22Rv1 (cell line): Measurements from ENCODE around the gene GNAS.

Source experiments
- H3K27ac ChIP-seq: fragments of 450-650 bp; 2 replicates; pipeline ENCODE4 v1.5.1; 2017
- ZFX ChIP-seq: fragments of 450-650 bp; IDR thresholded peaks from 2 replicates; pipeline ENCODE4 v1.6.1; 2017; ENCODE audit warnings: antibody characterized with exemption, borderline replicate concordance
- TF ChIP-seq, protein P1 (sequence below): fragments of 450-650 bp; IDR thresholded peaks from 2 replicates; pipeline ENCODE4 v1.5.1; 2017; ENCODE audit warnings: mild to moderate bottlenecking

The GNAS gene

DNA sequence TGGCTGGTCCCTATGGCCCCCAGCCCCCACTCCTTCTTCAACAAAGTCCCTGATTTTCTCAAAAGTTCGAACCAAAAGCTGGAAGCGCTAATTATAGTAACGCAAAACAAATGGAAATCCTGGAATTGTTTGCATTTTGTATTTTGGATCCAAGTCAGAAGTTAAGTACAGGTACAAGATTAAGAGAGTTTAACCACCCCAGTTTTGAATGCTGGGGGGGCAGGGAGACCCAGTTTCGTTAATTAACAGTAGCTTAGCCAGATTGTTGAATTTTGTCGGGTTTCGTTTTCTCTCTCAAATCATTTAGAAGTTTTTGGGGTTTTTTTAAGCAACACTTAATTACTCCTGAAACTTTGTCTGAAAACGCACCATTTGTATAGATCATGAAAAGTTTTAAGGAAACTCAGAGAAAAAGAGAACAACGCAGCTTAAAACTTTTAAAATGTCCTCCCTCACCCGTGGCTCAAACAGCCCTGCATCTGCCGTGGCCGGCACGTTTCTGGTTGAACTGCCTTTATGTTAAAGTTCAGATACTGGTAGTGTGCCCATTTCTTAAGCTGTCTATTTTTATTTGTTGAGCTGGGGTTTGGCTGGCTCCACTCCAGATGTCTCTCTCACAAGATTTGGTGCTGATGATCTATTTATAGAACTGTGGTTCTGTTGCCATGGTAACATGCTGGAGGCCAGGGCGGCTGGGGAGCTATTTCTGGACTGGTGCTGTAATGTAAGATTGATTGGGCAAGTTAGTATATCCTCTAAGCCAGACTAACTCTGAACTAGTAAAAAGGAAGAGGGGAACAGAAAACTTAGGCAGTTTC, 55.0 kb downstream of the GNAS start:
- TF ChIP-seq, protein P1, sequence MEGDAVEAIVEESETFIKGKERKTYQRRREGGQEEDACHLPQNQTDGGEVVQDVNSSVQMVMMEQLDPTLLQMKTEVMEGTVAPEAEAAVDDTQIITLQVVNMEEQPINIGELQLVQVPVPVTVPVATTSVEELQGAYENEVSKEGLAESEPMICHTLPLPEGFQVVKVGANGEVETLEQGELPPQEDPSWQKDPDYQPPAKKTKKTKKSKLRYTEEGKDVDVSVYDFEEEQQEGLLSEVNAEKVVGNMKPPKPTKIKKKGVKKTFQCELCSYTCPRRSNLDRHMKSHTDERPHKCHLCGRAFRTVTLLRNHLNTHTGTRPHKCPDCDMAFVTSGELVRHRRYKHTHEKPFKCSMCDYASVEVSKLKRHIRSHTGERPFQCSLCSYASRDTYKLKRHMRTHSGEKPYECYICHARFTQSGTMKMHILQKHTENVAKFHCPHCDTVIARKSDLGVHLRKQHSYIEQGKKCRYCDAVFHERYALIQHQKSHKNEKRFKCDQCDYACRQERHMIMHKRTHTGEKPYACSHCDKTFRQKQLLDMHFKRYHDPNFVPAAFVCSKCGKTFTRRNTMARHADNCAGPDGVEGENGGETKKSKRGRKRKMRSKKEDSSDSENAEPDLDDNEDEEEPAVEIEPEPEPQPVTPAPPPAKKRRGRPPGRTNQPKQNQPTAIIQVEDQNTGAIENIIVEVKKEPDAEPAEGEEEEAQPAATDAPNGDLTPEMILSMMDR, result no peak
- TF ChIP-seq ZFX, result no peak
- H3K27ac ChIP-seq, result peak overlapping the region; percentile 77

DNA sequence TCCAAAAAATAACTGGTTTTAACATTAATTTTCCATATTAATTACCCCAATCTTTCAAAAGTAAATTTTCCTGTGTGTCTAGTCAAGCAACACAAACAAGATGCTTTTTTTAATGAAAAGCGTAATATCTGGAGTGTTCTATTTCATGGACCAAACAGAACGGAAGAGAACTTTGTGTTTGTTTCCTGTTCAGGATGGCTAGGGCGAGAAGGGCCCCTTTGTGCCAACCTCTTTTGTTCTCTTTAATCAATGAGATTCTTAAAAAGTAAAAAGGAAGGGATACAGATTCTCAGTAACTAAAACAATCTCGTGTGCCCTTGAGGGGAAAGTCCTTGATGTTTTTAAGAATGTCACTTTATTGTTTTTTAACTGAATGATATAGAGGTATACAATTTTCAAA, 55.7 kb downstream of the GNAS start:
- H3K27ac ChIP-seq, result peak overlapping the region; percentile 77
- no peak for TF ChIP-seq ZFX
- TF ChIP-seq, protein P1, result no peak

DNA sequence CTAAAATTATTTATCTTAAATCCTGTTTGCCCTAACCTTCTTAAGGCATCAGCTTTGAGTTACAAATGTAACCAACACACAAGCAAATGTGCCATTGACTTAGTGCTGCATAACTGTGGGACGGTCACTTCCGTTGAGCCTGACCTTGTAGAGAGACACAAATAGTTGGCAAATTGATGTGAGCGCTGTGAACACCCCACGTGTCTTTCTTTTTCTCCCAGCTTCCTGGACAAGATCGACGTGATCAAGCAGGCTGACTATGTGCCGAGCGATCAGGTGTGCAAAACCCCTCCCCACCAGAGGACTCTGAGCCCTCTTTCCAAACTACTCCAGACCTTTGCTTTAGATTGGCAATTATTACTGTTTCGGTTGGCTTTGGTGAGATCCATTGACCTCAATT, 56.4 kb downstream of the GNAS start:
- peak overlapping the region; percentile 77 for H3K27ac ChIP-seq
- no peak for TF ChIP-seq ZFX
- TF ChIP-seq, protein P1, result no peak

DNA sequence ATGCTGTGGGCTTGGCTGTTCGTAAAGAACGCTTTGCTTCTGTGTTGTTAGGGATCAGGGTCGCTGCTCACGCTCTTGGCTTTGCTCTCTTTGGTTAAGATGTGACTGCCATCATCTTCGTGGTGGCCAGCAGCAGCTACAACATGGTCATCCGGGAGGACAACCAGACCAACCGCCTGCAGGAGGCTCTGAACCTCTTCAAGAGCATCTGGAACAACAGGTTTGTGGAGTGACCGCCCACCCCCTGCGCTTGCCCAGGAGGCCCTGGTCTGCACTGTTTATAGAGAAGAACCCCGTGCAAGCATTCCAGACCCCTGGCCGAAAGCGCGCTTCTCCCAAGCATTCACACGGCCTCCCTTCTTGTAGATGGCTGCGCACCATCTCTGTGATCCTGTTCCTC, 57.1 kb downstream of the GNAS start:
- TF ChIP-seq, protein P1, result no peak
- no peak overlapping the region for H3K27ac ChIP-seq

DNA sequence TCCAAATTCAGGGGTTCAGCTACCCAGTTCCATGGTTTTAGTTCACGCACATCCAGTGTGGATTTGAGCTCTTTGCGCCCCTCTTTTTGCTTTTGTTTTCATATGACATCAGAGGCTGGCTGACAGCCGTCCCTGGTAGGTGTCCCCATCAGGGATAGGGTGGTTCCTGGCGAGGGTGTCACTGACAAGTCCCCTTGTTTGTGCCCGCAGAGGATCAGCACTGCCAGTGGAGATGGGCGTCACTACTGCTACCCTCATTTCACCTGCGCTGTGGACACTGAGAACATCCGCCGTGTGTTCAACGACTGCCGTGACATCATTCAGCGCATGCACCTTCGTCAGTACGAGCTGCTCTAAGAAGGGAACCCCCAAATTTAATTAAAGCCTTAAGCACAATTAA, 58.0 kb downstream of the GNAS start:
- no peak for TF ChIP-seq ZFX
- TF ChIP-seq, protein P1, result no peak
- H3K27ac ChIP-seq, result no peak overlapping the region

DNA sequence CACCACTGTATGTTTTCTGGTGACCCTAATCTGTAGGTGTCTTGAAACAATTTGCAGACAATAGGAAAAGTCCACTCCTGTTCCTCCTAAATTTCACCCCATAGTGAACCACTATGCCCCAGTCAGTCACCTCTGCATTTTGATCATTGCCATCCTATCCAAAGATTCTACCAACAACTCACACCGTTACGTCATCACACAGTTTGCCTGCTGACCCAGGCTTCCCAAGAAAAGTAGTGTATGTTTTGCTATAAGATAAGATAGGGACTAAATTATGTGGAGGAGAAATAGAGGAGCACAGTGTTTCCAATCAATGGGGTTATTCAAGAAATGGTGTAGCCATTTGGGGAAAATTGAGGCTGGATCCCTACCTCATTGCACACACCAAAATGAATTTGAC, 58.8 kb downstream of the GNAS start:
- no peak for TF ChIP-seq ZFX
- TF ChIP-seq, protein P1, result no peak
- no peak overlapping the region for H3K27ac ChIP-seq

DNA sequence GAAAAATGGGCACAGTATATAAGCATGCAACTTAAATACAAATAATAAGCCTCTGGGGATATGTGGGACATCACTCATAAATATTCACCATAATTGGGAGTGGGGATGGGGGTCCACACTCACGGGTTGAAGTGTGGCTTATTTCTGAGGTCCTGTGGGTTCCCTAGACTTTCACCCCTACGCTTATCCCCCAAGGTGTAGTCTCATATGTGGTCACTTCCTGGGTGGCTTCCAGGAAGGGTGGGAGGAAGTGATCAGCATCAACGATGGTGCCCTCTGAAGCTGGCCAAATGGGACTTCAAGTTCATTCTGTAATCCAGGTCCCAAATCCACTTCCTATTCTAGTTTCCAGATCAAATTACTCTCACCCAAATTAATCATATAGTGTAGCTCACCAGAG, 59.5 kb downstream of the GNAS start:
- TF ChIP-seq, protein P1, result no peak
- no peak for TF ChIP-seq ZFX
- no peak overlapping the region for H3K27ac ChIP-seq
